Measurements from ENCODE around the gene OTOA.
"Not testable (repeated sequence)": the region's sequence is repeated elsewhere in the genome, so short reads cannot be mapped to it uniquely, and the experiment has no call there.

The OTOA gene

GRCh38 chr16:21641916-21642315 lies 21.9 kb upstream of the OTOA start:
- DNase-seq (ENCODE audit: low read depth in 2 of 2), result no peak

- DNase-seq (ENCODE audit: low read depth in 2 of 2), result no peak
Measured at GRCh38 chr16:21642861-21643260, 20.9 kb upstream of the OTOA start.

GRCh38 chr16:21643785-21644184 lies 20.0 kb upstream of the OTOA start:
- DNase-seq (ENCODE audit: low read depth in 2 of 2), result no peak

GRCh38 chr16:21644674-21645073 lies 19.1 kb upstream of the OTOA start:
- no peak for DNase-seq (ENCODE audit: low read depth in 2 of 2)

GRCh38 chr16:21645261-21645721 lies 18.5 kb upstream of the OTOA start:
- DNase-seq (ENCODE audit: low read depth in 2 of 2), result no peak

- no peak for DNase-seq (ENCODE audit: low read depth in 2 of 2)
Measured at GRCh38 chr16:21646091-21646490, 17.7 kb upstream of the OTOA start.

- peak; percentile 72 to 75 for DNase-seq (ENCODE audit: low read depth in 2 of 2)
Measured at GRCh38 chr16:21646721-21647561, 16.8 kb upstream of the OTOA start.

GRCh38 chr16:21647562-21648164 lies 16.1 kb upstream of the OTOA start:
- no peak for DNase-seq (ENCODE audit: low read depth in 2 of 2)

- not testable (repeated sequence) for DNase-seq (ENCODE audit: low read depth in 2 of 2)
Measured at GRCh38 chr16:21649826-21650406, 13.9 kb upstream of the OTOA start.

GRCh38 chr16:21650521-21650920 lies 13.2 kb upstream of the OTOA start:
- no peak for DNase-seq (ENCODE audit: low read depth in 2 of 2)

GRCh38 chr16:21651515-21651914 lies 12.3 kb upstream of the OTOA start:
- no peak for DNase-seq (ENCODE audit: low read depth in 2 of 2)

GRCh38 chr16:21652453-21652852 lies 11.3 kb upstream of the OTOA start, which contains the start of gene IGSF6:
IGSF6 (minus strand) TSS chr16:21652608; CDS start chr16:21652598, 10 bp downstream.
- no peak for DNase-seq (ENCODE audit: low read depth in 2 of 2)

GRCh38 chr16:21653571-21653970 lies 10.2 kb upstream of the OTOA start:
- no peak for DNase-seq (ENCODE audit: low read depth in 2 of 2)

GRCh38 chr16:21654466-21654865 lies 9.3 kb upstream of the OTOA start:
- no peak for DNase-seq (ENCODE audit: low read depth in 2 of 2)

- DNase-seq (ENCODE audit: low read depth in 2 of 2), result no peak
Measured at GRCh38 chr16:21654881-21655280, 8.9 kb upstream of the OTOA start.

- no peak for DNase-seq (ENCODE audit: low read depth in 2 of 2)
Measured at GRCh38 chr16:21656795-21657768, 6.7 kb upstream of the OTOA start.

- DNase-seq (ENCODE audit: low read depth in 2 of 2), result no peak
Measured at GRCh38 chr16:21659124-21659523, 4.6 kb upstream of the OTOA start.

- DNase-seq (ENCODE audit: low read depth in 2 of 2), result no peak
Measured at GRCh38 chr16:21664801-21665492, 1.2 kb downstream of the OTOA start.

GRCh38 chr16:21666772-21667171 lies 3.0 kb downstream of the OTOA start:
- no peak for DNase-seq (ENCODE audit: low read depth in 2 of 2)

- no peak for DNase-seq (ENCODE audit: low read depth in 2 of 2)
Measured at GRCh38 chr16:21667575-21667974, 3.8 kb downstream of the OTOA start.

- DNase-seq (ENCODE audit: low read depth in 2 of 2), result no peak
Measured at GRCh38 chr16:21673469-21673868, 9.7 kb downstream of the OTOA start.

Measured in stimulated activated CD4-positive, alpha-beta T cell treated with anti-CD3 and anti-CD28 coated beads, Interleukin-15, amount 100 ng/mL, for 48 hours (primary cell).